ENCODE data around the gene SDC1. TPM values are rescaled to one million over a fixed set of nuclear protein-coding genes. Genes with fewer than 3 reads are reported as not detected.
A peak's percentile ranks its signal among the peaks of the same experiment; 100 is the strongest.

Gene SDC1
- total and polyA plus RNA-seq, 8 donors = 88.9 to 278 (median 117) TPM

- ATAC-seq (peak; percentile 16), DNase-seq (peak in 1 of 4 donors; percentile 33)
- Histone ChIP-seq H3K4me1 (peaks cover 8 to 32% of the 10 kb centered on the region in 2 donors), H3K27ac (peak overlapping the region; percentile 18 to 54), H3K9me3 (no peaks in the 10 kb centered on the region), H3K27me3 (peaks cover 5 to 56% of the 10 kb centered on the region in 2 donors), H3K36me3 (no peaks in the 10 kb centered on the region), H3K4me3 (no peak overlapping the region)
- TF ChIP-seq CTCF (IDR thresholded peaks at IDR 0.05) = no peak
- intact Hi-C loops (cut with DNase I) = loop anchor here in 1 of 2 donors (10.0 kb wide), 1 partner anchor 87 kb away; no protein-coding TSS in a partner anchor
Observed at GRCh38 chr2:20221555-20221973, 3.4 kb downstream of the SDC1 start.

- DNase-seq = peak in 1 of 4 donors; percentile 1
- no peaks in the 10 kb centered on the region for H3K36me3 ChIP-seq
- H3K4me1 ChIP-seq = peaks cover 8 to 32% of the 10 kb centered on the region in 2 donors
- H3K27me3 ChIP-seq = peaks cover 0 to 50% of the 10 kb centered on the region in 2 donors
- peak overlapping the region in 1 of 2 donors; percentile 54 for H3K27ac ChIP-seq
- no peaks in the 10 kb centered on the region for H3K9me3 ChIP-seq
- intact Hi-C loops (cut with DNase I) = loop anchor here in 1 of 2 donors (10.0 kb wide), 1 partner anchor 86 kb away; no protein-coding TSS in a partner anchor
- no peak overlapping the region for H3K4me3 ChIP-seq
- ATAC-seq = no peak
- TF ChIP-seq CTCF (IDR thresholded peaks at IDR 0.05) = no peak
Observed at GRCh38 chr2:20220806-20221554, 4.0 kb downstream of the SDC1 start.

GRCh38 chr2:20219763-20220380, 5.1 kb downstream of the SDC1 start:
- no peak for ATAC-seq
- no peak overlapping the region for H3K27ac ChIP-seq
- peak in 1 of 4 donors; percentile 19 for DNase-seq
- TF ChIP-seq CTCF (IDR thresholded peaks at IDR 0.05) = no peak
- H3K4me3 ChIP-seq = no peak overlapping the region
- intact Hi-C loops (cut with DNase I) = loop anchor here in 1 of 2 donors (10.0 kb wide), 1 partner anchor 85 kb away; no protein-coding TSS in a partner anchor
- H3K4me1 ChIP-seq = peaks cover 5 to 21% of the 10 kb centered on the region in 2 donors
- H3K27me3 ChIP-seq = peaks cover 0 to 39% of the 10 kb centered on the region in 2 donors
- H3K36me3 ChIP-seq = no peaks in the 10 kb centered on the region
- no peaks in the 10 kb centered on the region for H3K9me3 ChIP-seq

- intact Hi-C loops (cut with DNase I) = no loop called here
- H3K9me3 ChIP-seq = no peaks in the 10 kb centered on the region
- DNase-seq (no peak), ATAC-seq (no peak)
- no peak for TF ChIP-seq CTCF (IDR thresholded peaks at IDR 0.05)
- peaks cover 0 to 27% of the 10 kb centered on the region in 2 donors for H3K27me3 ChIP-seq
- peaks cover 5 to 9% of the 10 kb centered on the region in 2 donors for H3K4me1 ChIP-seq
- H3K27ac ChIP-seq = peak overlapping the region; percentile 27 to 48
- H3K36me3 ChIP-seq = no peaks in the 10 kb centered on the region
- no peak overlapping the region for H3K4me3 ChIP-seq
Observed at GRCh38 chr2:20218331-20219320, 6.3 kb downstream of the SDC1 start.

Measured in left lung (tissue), 10 donors.